ENCODE measurements around the gene TUNAR.

DNA sequence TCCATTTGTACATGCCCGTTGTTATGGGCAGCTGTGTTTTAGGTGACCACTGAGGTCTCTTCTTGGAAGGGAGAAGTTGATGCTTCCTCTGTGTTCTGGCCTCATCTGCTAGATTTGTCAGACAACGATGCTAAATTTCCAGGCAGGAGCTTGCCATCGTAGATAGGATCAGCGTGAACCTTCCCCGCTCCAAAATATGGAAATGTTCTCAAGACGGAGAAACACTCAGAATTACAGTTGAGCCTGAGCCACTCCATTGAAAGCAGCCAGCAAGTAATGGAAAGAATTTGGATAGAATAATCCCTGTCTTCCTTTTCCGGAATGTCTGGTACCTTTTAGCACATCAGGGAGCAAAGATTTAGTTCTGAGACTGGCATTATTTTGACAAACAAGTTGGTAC, 34.8 kb downstream of the TUNAR start:
- TF ChIP-seq EZH2 (IDR thresholded peaks at IDR 0.05; ENCODE audit: borderline replicate concordance, insufficient read depth, low read length, poor library complexity, severe bottlenecking) (no peak), SMC3 (conservative IDR thresholded peaks at IDR 0.05; ENCODE audit: poor library complexity) (no peak), EP300 (conservative IDR thresholded peaks at IDR 0.05; ENCODE audit: poor library complexity, severe bottlenecking) (no peak), RAD21 (conservative IDR thresholded peaks at IDR 0.05) (no peak), POLR2AphosphoS5 (IDR thresholded peaks at IDR 0.05) (no peak), MXI1 (conservative IDR thresholded peaks at IDR 0.05; ENCODE audit: poor library complexity, severe bottlenecking) (no peak), TAF1 (IDR thresholded peaks at IDR 0.05; ENCODE audit: low read depth) (no peak)
- TF ChIP-seq, protein P1, sequence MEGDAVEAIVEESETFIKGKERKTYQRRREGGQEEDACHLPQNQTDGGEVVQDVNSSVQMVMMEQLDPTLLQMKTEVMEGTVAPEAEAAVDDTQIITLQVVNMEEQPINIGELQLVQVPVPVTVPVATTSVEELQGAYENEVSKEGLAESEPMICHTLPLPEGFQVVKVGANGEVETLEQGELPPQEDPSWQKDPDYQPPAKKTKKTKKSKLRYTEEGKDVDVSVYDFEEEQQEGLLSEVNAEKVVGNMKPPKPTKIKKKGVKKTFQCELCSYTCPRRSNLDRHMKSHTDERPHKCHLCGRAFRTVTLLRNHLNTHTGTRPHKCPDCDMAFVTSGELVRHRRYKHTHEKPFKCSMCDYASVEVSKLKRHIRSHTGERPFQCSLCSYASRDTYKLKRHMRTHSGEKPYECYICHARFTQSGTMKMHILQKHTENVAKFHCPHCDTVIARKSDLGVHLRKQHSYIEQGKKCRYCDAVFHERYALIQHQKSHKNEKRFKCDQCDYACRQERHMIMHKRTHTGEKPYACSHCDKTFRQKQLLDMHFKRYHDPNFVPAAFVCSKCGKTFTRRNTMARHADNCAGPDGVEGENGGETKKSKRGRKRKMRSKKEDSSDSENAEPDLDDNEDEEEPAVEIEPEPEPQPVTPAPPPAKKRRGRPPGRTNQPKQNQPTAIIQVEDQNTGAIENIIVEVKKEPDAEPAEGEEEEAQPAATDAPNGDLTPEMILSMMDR (IDR thresholded peaks at IDR 0.05; ENCODE audit: poor library complexity, severe bottlenecking) = no peak
- TF ChIP-seq, protein P2, sequence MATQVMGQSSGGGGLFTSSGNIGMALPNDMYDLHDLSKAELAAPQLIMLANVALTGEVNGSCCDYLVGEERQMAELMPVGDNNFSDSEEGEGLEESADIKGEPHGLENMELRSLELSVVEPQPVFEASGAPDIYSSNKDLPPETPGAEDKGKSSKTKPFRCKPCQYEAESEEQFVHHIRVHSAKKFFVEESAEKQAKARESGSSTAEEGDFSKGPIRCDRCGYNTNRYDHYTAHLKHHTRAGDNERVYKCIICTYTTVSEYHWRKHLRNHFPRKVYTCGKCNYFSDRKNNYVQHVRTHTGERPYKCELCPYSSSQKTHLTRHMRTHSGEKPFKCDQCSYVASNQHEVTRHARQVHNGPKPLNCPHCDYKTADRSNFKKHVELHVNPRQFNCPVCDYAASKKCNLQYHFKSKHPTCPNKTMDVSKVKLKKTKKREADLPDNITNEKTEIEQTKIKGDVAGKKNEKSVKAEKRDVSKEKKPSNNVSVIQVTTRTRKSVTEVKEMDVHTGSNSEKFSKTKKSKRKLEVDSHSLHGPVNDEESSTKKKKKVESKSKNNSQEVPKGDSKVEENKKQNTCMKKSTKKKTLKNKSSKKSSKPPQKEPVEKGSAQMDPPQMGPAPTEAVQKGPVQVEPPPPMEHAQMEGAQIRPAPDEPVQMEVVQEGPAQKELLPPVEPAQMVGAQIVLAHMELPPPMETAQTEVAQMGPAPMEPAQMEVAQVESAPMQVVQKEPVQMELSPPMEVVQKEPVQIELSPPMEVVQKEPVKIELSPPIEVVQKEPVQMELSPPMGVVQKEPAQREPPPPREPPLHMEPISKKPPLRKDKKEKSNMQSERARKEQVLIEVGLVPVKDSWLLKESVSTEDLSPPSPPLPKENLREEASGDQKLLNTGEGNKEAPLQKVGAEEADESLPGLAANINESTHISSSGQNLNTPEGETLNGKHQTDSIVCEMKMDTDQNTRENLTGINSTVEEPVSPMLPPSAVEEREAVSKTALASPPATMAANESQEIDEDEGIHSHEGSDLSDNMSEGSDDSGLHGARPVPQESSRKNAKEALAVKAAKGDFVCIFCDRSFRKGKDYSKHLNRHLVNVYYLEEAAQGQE (IDR thresholded peaks at IDR 0.05; ENCODE audit: borderline replicate concordance) = no peak
